ENCODE data around the gene PCDH1. TPM values are rescaled to one million over a fixed set of nuclear protein-coding genes. Genes with fewer than 3 reads are reported as not detected.

PCDH1 gene
- total RNA-seq, 2 donors from 2014 or later: 45.4 to 69.7 TPM

GRCh38 chr5:141914199-141914743, 36.1 kb upstream of the PCDH1 start:
- Histone ChIP-seq H3K27me3 (ENCODE audit: control insufficient read depth, insufficient read depth, low read length, poor library complexity, severe bottlenecking) (peaks cover 31% of the 10 kb centered on the region), H3K4me3 (ENCODE audit: low read length) (peak overlapping the region; percentile 65), H3K9me3 (ENCODE audit: control insufficient read depth, low read length) (no peaks in the 10 kb centered on the region), H3K4me1 (ENCODE audit: control insufficient read depth, insufficient read depth, low read length) (no peaks in the 10 kb centered on the region), H3K36me3 (ENCODE audit: control insufficient read depth, insufficient read depth, low read length) (no peaks in the 10 kb centered on the region), H3K9ac (ENCODE audit: extremely low read depth, low read length, poor library complexity, severe bottlenecking) (no peak overlapping the region), H3K27ac (ENCODE audit: low read depth, low read length) (no peak overlapping the region)
- DNase-seq: peak; percentile 86
- WGBS, 2 experiments (ENCODE audit: insufficient coverage in 1 of 2, insufficient read length in 1 of 2): 21 to 32% methylated on average over 25 to 40 of the region's 40 CpGs
- Mint-ChIP-seq H3K4me1 (peaks cover 17% of the 10 kb centered on the region), H3K9me3 (no peaks in the 10 kb centered on the region), H3K4me3 (peak overlapping the region; percentile 43), H3K27me3 (ENCODE audit: insufficient read depth) (peaks cover 39% of the 10 kb centered on the region), H3K36me3 (ENCODE audit: low read depth) (no peaks in the 10 kb centered on the region), H3K27ac (no peak overlapping the region)
- TF ChIP-seq CTCF (conservative IDR thresholded peaks at IDR 0.05): peak; percentile 38

DNA sequence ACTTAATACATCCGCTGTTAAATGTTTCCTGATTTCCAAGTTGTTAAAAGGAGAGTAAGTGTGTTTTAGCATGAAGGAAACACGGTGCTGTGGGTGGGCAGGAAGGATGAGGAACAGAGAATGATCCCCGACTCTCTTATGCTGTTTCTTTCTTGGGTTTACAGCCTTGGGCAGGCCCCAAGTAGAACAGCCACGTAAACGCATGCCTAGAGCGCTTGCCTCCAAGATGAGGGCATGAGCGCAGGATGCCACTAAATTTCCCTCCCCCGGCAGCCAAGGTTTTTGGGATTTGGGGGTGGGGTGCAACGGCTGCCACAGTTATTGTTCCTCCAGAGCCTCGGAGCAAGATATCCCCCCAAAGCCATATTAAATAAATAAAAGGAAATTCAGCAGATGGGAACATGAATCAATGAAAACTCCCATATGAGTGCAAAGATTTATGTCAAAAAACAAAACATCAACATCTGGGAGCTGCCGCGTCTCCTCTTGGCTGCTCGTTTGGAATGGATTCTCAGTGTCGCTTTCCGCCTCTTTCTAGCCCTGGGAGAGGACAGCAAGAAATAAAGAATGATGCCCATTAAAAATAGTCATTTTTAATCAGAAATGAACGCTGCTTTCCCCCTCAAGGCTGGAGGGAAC, 35.5 kb upstream of the PCDH1 start:
- Histone ChIP-seq H3K27ac (ENCODE audit: low read depth, low read length) (no peak overlapping the region), H3K9me3 (ENCODE audit: control insufficient read depth, low read length) (no peaks in the 10 kb centered on the region), H3K4me3 (ENCODE audit: low read length) (peak overlapping the region; percentile 65), H3K4me1 (ENCODE audit: control insufficient read depth, insufficient read depth, low read length) (no peaks in the 10 kb centered on the region), H3K27me3 (ENCODE audit: control insufficient read depth, insufficient read depth, low read length, poor library complexity, severe bottlenecking) (peaks cover 31% of the 10 kb centered on the region), H3K9ac (ENCODE audit: extremely low read depth, low read length, poor library complexity, severe bottlenecking) (no peak overlapping the region), H3K36me3 (ENCODE audit: control insufficient read depth, insufficient read depth, low read length) (no peaks in the 10 kb centered on the region)
- Mint-ChIP-seq H3K4me1 (peaks cover 17% of the 10 kb centered on the region), H3K36me3 (ENCODE audit: low read depth) (no peaks in the 10 kb centered on the region), H3K9me3 (no peaks in the 10 kb centered on the region), H3K27me3 (ENCODE audit: insufficient read depth) (peaks cover 41% of the 10 kb centered on the region), H3K4me3 (peak overlapping the region; percentile 43), H3K27ac (no peak overlapping the region)
- WGBS, 2 experiments (ENCODE audit: insufficient coverage in 1 of 2, insufficient read length in 1 of 2): 48 to 58% methylated on average over 13 to 16 of the region's 16 CpGs
- DNase-seq: no peak
- no peak for TF ChIP-seq CTCF (conservative IDR thresholded peaks at IDR 0.05)

DNA sequence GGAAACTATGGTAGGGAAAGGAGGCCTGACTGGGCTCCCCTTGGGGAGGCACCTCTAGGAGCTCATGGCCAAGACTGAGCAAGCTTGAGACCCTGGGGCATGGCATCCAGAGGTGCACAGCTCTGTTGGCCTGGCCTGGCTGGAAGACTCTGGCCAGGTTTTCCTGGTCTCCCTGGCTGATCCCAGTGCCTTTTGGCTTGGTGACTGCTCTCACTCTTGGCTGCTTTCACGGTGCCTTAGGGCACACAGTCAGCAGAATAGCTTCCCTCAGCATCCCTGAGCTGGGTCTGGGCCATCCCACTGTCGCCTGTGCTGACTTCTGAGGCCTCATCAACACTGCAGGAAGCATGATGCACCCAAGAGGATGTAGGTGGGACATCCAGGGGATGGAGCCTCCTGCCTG, 32.1 kb upstream of the PCDH1 start:
- Histone ChIP-seq H3K9ac (ENCODE audit: extremely low read depth, low read length, poor library complexity, severe bottlenecking) (no peak overlapping the region), H3K27me3 (ENCODE audit: control insufficient read depth, insufficient read depth, low read length, poor library complexity, severe bottlenecking) (peaks cover 31% of the 10 kb centered on the region), H3K4me3 (ENCODE audit: low read length) (no peak overlapping the region), H3K9me3 (ENCODE audit: control insufficient read depth, low read length) (peaks cover 6% of the 10 kb centered on the region), H3K36me3 (ENCODE audit: control insufficient read depth, insufficient read depth, low read length) (no peaks in the 10 kb centered on the region), H3K4me1 (ENCODE audit: control insufficient read depth, insufficient read depth, low read length) (no peaks in the 10 kb centered on the region), H3K27ac (ENCODE audit: low read depth, low read length) (no peak overlapping the region)
- no peaks in the 10 kb centered on the region for H3K36me3 Mint-ChIP-seq (ENCODE audit: low read depth)
- H3K4me1 Mint-ChIP-seq: peaks cover 7% of the 10 kb centered on the region
- no peak for TF ChIP-seq CTCF (conservative IDR thresholded peaks at IDR 0.05)
- 65 to 73% methylated on average over 2 of the region's 2 CpGs for WGBS, 2 experiments (ENCODE audit: insufficient coverage in 1 of 2, insufficient read length in 1 of 2)
- H3K9me3 Mint-ChIP-seq: no peaks in the 10 kb centered on the region
- no peak overlapping the region for H3K27ac Mint-ChIP-seq
- peaks cover 36% of the 10 kb centered on the region for H3K27me3 Mint-ChIP-seq (ENCODE audit: insufficient read depth)
- no peak for DNase-seq
- no peak overlapping the region for H3K4me3 Mint-ChIP-seq

All from endodermal cell (in vitro differentiated cells).